ENCODE measurements around the gene GRHL3. TPM values are rescaled to one million over a fixed set of nuclear protein-coding genes. Genes with fewer than 3 reads are reported as not detected.

The GRHL3 gene
- total RNA-seq, 1 donor from 2014 or later = 1.5 TPM

- Mint-ChIP-seq H3K4me1 (peaks cover 16% of the 10 kb centered on the region), H3K36me3 (peaks cover 10% of the 10 kb centered on the region), H3K9me3 (no peaks in the 10 kb centered on the region), H3K27ac (no peak overlapping the region), H3K4me3 (no peak overlapping the region), H3K27me3 (ENCODE audit: insufficient read depth, low read depth) (peaks cover 6% of the 10 kb centered on the region)
- Histone ChIP-seq H3K4me2 (no peak overlapping the region), H2AFZ (replicated peaks) (no peak overlapping the region), H4K20me1 (ENCODE audit: low read depth) (no peaks in the 10 kb centered on the region), H3K79me2 (ENCODE audit: low read depth) (no peaks in the 10 kb centered on the region), H3F3A (ENCODE audit: low read depth) (peaks cover 3% of the 10 kb centered on the region), H3K4me3 (no peak overlapping the region), H3K4me1 (no peaks in the 10 kb centered on the region), H3K36me3 (no peaks in the 10 kb centered on the region), H3K9ac (no peak overlapping the region), H3K27ac (no peak overlapping the region), H3K9me3 (ENCODE audit: low read depth) (no peaks in the 10 kb centered on the region), H3K27me3 (no peaks in the 10 kb centered on the region)
- DNase-seq (ENCODE audit: low spot score) = no peak
- TF ChIP-seq CTCF (IDR thresholded peaks at IDR 0.05) (no peak), EZH2 (IDR thresholded peaks at IDR 0.05) (no peak), EZH2phosphoT487 (IDR thresholded peaks at IDR 0.05) (no peak)
Measured at GRCh38 chr1:24386931-24387330, 67.8 kb downstream of the GRHL3 start.

GRCh38 chr1:24387636-24388175 lies 68.5 kb downstream of the GRHL3 start:
- Histone ChIP-seq H3F3A (ENCODE audit: low read depth) (peaks cover 11% of the 10 kb centered on the region), H4K20me1 (ENCODE audit: low read depth) (no peaks in the 10 kb centered on the region), H3K27ac (no peak overlapping the region), H3K4me3 (no peak overlapping the region), H2AFZ (replicated peaks) (no peak overlapping the region), H3K9me3 (ENCODE audit: low read depth) (no peaks in the 10 kb centered on the region), H3K4me1 (no peaks in the 10 kb centered on the region), H3K4me2 (no peak overlapping the region), H3K27me3 (no peaks in the 10 kb centered on the region), H3K79me2 (ENCODE audit: low read depth) (no peaks in the 10 kb centered on the region), H3K36me3 (no peaks in the 10 kb centered on the region), H3K9ac (no peak overlapping the region)
- Mint-ChIP-seq H3K36me3 (peaks cover 9% of the 10 kb centered on the region), H3K9me3 (no peaks in the 10 kb centered on the region), H3K27me3 (ENCODE audit: insufficient read depth, low read depth) (peaks cover 6% of the 10 kb centered on the region), H3K4me1 (peaks cover 23% of the 10 kb centered on the region), H3K4me3 (no peak overlapping the region), H3K27ac (no peak overlapping the region)
- DNase-seq (ENCODE audit: low spot score) = no peak
- TF ChIP-seq EZH2phosphoT487 (IDR thresholded peaks at IDR 0.05) = no peak
- TF ChIP-seq EZH2 (IDR thresholded peaks at IDR 0.05) = no peak
- no peak for TF ChIP-seq CTCF (IDR thresholded peaks at IDR 0.05)

- Mint-ChIP-seq H3K36me3 (peaks cover 5% of the 10 kb centered on the region), H3K4me3 (no peak overlapping the region), H3K27ac (no peak overlapping the region), H3K9me3 (no peaks in the 10 kb centered on the region), H3K27me3 (ENCODE audit: insufficient read depth, low read depth) (peaks cover 6% of the 10 kb centered on the region), H3K4me1 (peaks cover 23% of the 10 kb centered on the region)
- Histone ChIP-seq H3K9ac (no peak overlapping the region), H3K36me3 (no peaks in the 10 kb centered on the region), H3K79me2 (ENCODE audit: low read depth) (no peaks in the 10 kb centered on the region), H3K9me3 (ENCODE audit: low read depth) (no peaks in the 10 kb centered on the region), H3K27me3 (no peaks in the 10 kb centered on the region), H3K27ac (no peak overlapping the region), H3K4me2 (no peak overlapping the region), H3F3A (ENCODE audit: low read depth) (peaks cover 18% of the 10 kb centered on the region), H3K4me1 (peaks cover 3% of the 10 kb centered on the region), H2AFZ (replicated peaks) (no peak overlapping the region), H4K20me1 (ENCODE audit: low read depth) (no peaks in the 10 kb centered on the region), H3K4me3 (no peak overlapping the region)
- no peak for TF ChIP-seq EZH2 (IDR thresholded peaks at IDR 0.05)
- no peak for DNase-seq (ENCODE audit: low spot score)
Measured at GRCh38 chr1:24388331-24388885, 69.3 kb downstream of the GRHL3 start.

- Mint-ChIP-seq H3K27ac (no peak overlapping the region), H3K4me1 (peaks cover 20% of the 10 kb centered on the region), H3K36me3 (peaks cover 5% of the 10 kb centered on the region), H3K9me3 (no peaks in the 10 kb centered on the region), H3K4me3 (no peak overlapping the region), H3K27me3 (ENCODE audit: insufficient read depth, low read depth) (peaks cover 6% of the 10 kb centered on the region)
- no peak overlapping the region for H3K27ac ChIP-seq
- H3K36me3 ChIP-seq = no peaks in the 10 kb centered on the region
- TF ChIP-seq EZH2 (IDR thresholded peaks at IDR 0.05) (no peak), CTCF (IDR thresholded peaks at IDR 0.05) (no peak), EZH2phosphoT487 (IDR thresholded peaks at IDR 0.05) (no peak)
- H3K4me1 ChIP-seq = peaks cover 10% of the 10 kb centered on the region
- no peak for DNase-seq (ENCODE audit: low spot score)
- H2AFZ ChIP-seq (replicated peaks) = no peak overlapping the region
- no peaks in the 10 kb centered on the region for H3K27me3 ChIP-seq
- H3K4me3 ChIP-seq = no peak overlapping the region
- H3K9me3 ChIP-seq (ENCODE audit: low read depth) = no peaks in the 10 kb centered on the region
- peaks cover 24% of the 10 kb centered on the region for H3F3A ChIP-seq (ENCODE audit: low read depth)
- H3K9ac ChIP-seq = no peak overlapping the region
- H4K20me1 ChIP-seq (ENCODE audit: low read depth) = no peaks in the 10 kb centered on the region
- H3K4me2 ChIP-seq = no peak overlapping the region
- no peaks in the 10 kb centered on the region for H3K79me2 ChIP-seq (ENCODE audit: low read depth)
Measured at GRCh38 chr1:24389231-24389678, 70.1 kb downstream of the GRHL3 start.

Measured in neural progenitor cell (in vitro differentiated cells).